NCI-H128 (cell line): ENCODE data around the gene RAN.
A peak's percentile ranks its signal among the peaks of the same experiment; 100 is the strongest.
"Not testable (repeated sequence)": the region's sequence is repeated elsewhere in the genome, so short reads cannot be mapped to it uniquely, and the experiment has no call there.

Experiments
- DNase-seq: peaks from one replicate; lab custom pipeline; 2025; ENCODE audit not compliant: unreplicated experiment; lab: John Stamatoyannopoulos, UW

RAN gene

GRCh38 chr12:130871286-130872178, at the start of gene RAN:
TSS of gene RAN (plus strand) at chr12:130872066. CDS start at chr12:130872594, 528 bp downstream.
- peak; percentile 82 for DNase-seq

GRCh38 chr12:130825771-130826150, 46.1 kb upstream of the RAN start:
- no peak for DNase-seq

GRCh38 chr12:130826151-130826801, 45.6 kb upstream of the RAN start:
- no peak for DNase-seq

GRCh38 chr12:130827432-130827831, 44.4 kb upstream of the RAN start:
- no peak for DNase-seq

- DNase-seq = no peak
Observed at GRCh38 chr12:130828895-130829294, 43.0 kb upstream of the RAN start.

- no peak for DNase-seq
Observed at GRCh38 chr12:130829391-130830245, 42.2 kb upstream of the RAN start.

GRCh38 chr12:130830246-130830551, 41.7 kb upstream of the RAN start:
- no peak for DNase-seq

GRCh38 chr12:130831246-130831645, 40.6 kb upstream of the RAN start:
- DNase-seq = no peak

- no peak for DNase-seq
Observed at GRCh38 chr12:130831876-130832405, 39.9 kb upstream of the RAN start.

- no peak for DNase-seq
Observed at GRCh38 chr12:130832561-130833209, 39.2 kb upstream of the RAN start.

- no peak for DNase-seq
Observed at GRCh38 chr12:130835011-130835410, 36.9 kb upstream of the RAN start.

- no peak for DNase-seq
Observed at GRCh38 chr12:130835436-130835835, 36.4 kb upstream of the RAN start.

- DNase-seq = no peak
Observed at GRCh38 chr12:130838284-130838950, 33.4 kb upstream of the RAN start.

- DNase-seq = peak; percentile 69
Observed at GRCh38 chr12:130838951-130839769, 32.7 kb upstream of the RAN start, which contains the start of gene STX2. TSS of gene STX2 (minus strand) at chr12:130839250. CDS start at chr12:130839099, 151 bp downstream.

- no peak for DNase-seq
Observed at GRCh38 chr12:130839770-130840404, 32.0 kb upstream of the RAN start.

- DNase-seq = no peak
Observed at GRCh38 chr12:130846369-130846768, 25.5 kb upstream of the RAN start.

GRCh38 chr12:130847112-130847511, 24.8 kb upstream of the RAN start:
- DNase-seq = no peak

GRCh38 chr12:130848105-130848504, 23.8 kb upstream of the RAN start:
- not testable (repeated sequence) for DNase-seq

GRCh38 chr12:130848785-130849305, 23.0 kb upstream of the RAN start:
- not testable (repeated sequence) for DNase-seq
